ENCODE results near the gene ABITRAM. TPM values are rescaled to one million over a fixed set of nuclear protein-coding genes. Genes with fewer than 3 reads are reported as not detected.

Gene ABITRAM
- total RNA-seq, 1 experiment from 2014 or later = 39.4 TPM

GRCh38 chr9:108973895-108974294, 39.7 kb downstream of the ABITRAM start:
- BruUV-seq (replicated peaks) = no TSS peak
- no peak overlapping the region for H3K4me3 Mint-ChIP-seq (ENCODE audit: unreplicated experiment)
- intact Hi-C loops (cut with micrococcal nuclease) = no loop called here
- TF ChIP-seq, protein P1, sequence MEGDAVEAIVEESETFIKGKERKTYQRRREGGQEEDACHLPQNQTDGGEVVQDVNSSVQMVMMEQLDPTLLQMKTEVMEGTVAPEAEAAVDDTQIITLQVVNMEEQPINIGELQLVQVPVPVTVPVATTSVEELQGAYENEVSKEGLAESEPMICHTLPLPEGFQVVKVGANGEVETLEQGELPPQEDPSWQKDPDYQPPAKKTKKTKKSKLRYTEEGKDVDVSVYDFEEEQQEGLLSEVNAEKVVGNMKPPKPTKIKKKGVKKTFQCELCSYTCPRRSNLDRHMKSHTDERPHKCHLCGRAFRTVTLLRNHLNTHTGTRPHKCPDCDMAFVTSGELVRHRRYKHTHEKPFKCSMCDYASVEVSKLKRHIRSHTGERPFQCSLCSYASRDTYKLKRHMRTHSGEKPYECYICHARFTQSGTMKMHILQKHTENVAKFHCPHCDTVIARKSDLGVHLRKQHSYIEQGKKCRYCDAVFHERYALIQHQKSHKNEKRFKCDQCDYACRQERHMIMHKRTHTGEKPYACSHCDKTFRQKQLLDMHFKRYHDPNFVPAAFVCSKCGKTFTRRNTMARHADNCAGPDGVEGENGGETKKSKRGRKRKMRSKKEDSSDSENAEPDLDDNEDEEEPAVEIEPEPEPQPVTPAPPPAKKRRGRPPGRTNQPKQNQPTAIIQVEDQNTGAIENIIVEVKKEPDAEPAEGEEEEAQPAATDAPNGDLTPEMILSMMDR (IDR thresholded peaks at IDR 0.05; ENCODE audit: unreplicated experiment) = no peak
- no peak overlapping the region for H3K27ac Mint-ChIP-seq (ENCODE audit: low read depth, unreplicated experiment)
- peaks cover 11% of the 10 kb centered on the region for H3K36me3 Mint-ChIP-seq (ENCODE audit: insufficient read depth, unreplicated experiment)
- no peaks in the 10 kb centered on the region for H3K4me1 Mint-ChIP-seq (ENCODE audit: insufficient read depth, unreplicated experiment)
- no peaks in the 10 kb centered on the region for H3K27me3 Mint-ChIP-seq (ENCODE audit: insufficient read depth, unreplicated experiment)
- POLR2A ChIA-PET = no interaction called here
- peaks cover 12% of the 10 kb centered on the region for H3K9me3 Mint-ChIP-seq (ENCODE audit: unreplicated experiment)
- no peak for DNase-seq (ENCODE audit: unreplicated experiment)
- CTCF ChIA-PET = no interaction called here

DNA sequence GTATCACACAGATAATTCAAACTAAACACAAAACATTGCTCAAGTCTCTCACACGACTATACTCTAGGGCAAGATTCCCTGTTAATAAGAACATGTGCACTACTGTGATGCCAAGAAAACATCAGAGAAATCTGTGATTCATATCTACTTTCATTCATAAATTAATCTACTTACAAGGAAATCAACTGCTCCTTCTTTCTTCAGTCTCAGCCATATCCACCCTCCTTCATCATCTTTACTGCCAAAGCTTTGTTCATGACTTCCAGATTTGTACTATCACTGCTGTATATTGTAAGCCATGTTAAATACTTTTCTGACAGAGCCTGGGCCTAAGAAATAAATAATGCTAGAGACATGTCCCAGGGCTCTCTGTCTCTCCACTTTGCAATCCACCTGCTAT, 44.0 kb downstream of the ABITRAM start:
- CTCF ChIA-PET = interaction anchor here (1.1 kb wide), 1 partner anchor 22 kb away, joined by 3 read pairs; no protein-coding TSS in a partner anchor
- Mint-ChIP-seq H3K4me3 (ENCODE audit: unreplicated experiment) (no peak overlapping the region), H3K4me1 (ENCODE audit: insufficient read depth, unreplicated experiment) (no peaks in the 10 kb centered on the region), H3K27me3 (ENCODE audit: insufficient read depth, unreplicated experiment) (no peaks in the 10 kb centered on the region), H3K36me3 (ENCODE audit: insufficient read depth, unreplicated experiment) (peaks cover 6% of the 10 kb centered on the region), H3K27ac (ENCODE audit: low read depth, unreplicated experiment) (no peak overlapping the region), H3K9me3 (ENCODE audit: unreplicated experiment) (no peaks in the 10 kb centered on the region)
- no TSS peak for BruUV-seq (replicated peaks)
- POLR2A ChIA-PET = interaction anchor here (0.7 to 1.1 kb wide), 3 partner anchors 27 to 140 kb away, joined by 3 read pairs; no protein-coding TSS in a partner anchor
- TF ChIP-seq, protein P1 (IDR thresholded peaks at IDR 0.05; ENCODE audit: unreplicated experiment) = no peak
- intact Hi-C loops (cut with micrococcal nuclease) = no loop called here
- no peak for DNase-seq (ENCODE audit: unreplicated experiment)

DNA sequence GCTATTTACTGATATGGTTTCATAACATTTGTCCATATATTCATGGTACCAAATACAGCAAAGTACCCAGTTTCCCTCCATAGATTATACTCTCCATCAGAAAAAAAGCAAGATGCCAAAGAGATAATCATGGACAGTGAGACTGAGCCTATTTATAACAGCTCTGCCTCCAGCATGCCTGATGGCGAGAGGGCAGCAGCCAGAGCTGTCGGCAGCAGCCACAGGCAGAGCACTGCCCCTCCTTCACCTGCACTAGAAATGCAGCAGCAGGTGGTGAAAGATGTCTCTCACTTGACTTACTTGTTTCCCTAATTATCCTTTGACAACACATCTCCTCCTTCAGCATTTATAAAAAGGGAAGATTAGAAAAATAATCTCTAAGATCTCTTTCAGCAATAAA, 46.7 kb downstream of the ABITRAM start:
- TF ChIP-seq, protein P1 (IDR thresholded peaks at IDR 0.05; ENCODE audit: unreplicated experiment) = no peak
- ChIA-PET CTCF (no interaction called here), POLR2A (no interaction called here)
- DNase-seq (ENCODE audit: unreplicated experiment) = no peak
- H3K4me3 Mint-ChIP-seq (ENCODE audit: unreplicated experiment) = no peak overlapping the region
- no peaks in the 10 kb centered on the region for H3K27me3 Mint-ChIP-seq (ENCODE audit: insufficient read depth, unreplicated experiment)
- H3K27ac Mint-ChIP-seq (ENCODE audit: low read depth, unreplicated experiment) = no peak overlapping the region
- H3K4me1 Mint-ChIP-seq (ENCODE audit: insufficient read depth, unreplicated experiment) = no peaks in the 10 kb centered on the region
- intact Hi-C loops (cut with micrococcal nuclease) = no loop called here
- no peaks in the 10 kb centered on the region for H3K9me3 Mint-ChIP-seq (ENCODE audit: unreplicated experiment)
- H3K36me3 Mint-ChIP-seq (ENCODE audit: insufficient read depth, unreplicated experiment) = peaks cover 6% of the 10 kb centered on the region
- no TSS peak for BruUV-seq (replicated peaks)

DNA sequence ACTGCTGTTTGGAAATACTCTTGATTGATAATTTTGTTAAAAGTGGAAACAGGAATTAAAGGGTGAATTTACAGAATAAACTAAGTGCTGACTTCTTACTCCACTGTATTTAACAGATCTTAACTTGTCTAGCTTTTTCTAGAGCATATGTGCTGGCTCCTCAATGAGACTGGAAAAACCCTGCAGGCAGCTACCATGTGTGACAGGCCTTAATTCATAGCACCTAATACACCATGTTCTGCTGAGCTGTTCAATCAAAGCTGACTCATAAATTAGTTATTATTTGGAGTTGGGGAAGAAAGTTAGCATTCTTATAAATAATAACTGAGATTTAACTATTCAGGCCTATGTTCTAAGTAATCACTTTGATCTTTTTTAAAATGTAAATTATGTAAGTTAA, 49.7 kb downstream of the ABITRAM start:
- no peaks in the 10 kb centered on the region for H3K4me1 Mint-ChIP-seq (ENCODE audit: insufficient read depth, unreplicated experiment)
- ChIA-PET POLR2A (interaction anchor here (0.5 to 2.0 kb wide), 3 partner anchors 28 to 47 kb away, joined by 3 to 5 read pairs (median 4); no protein-coding TSS in a partner anchor), CTCF (interaction anchor here (0.5 to 0.7 kb wide), 3 partner anchors 20 to 61 kb away, joined by 3 read pairs; no protein-coding TSS in a partner anchor)
- H3K36me3 Mint-ChIP-seq (ENCODE audit: insufficient read depth, unreplicated experiment) = peaks cover 11% of the 10 kb centered on the region
- intact Hi-C loops (cut with micrococcal nuclease) = no loop called here
- BruUV-seq (replicated peaks) = no TSS peak
- no peak overlapping the region for H3K27ac Mint-ChIP-seq (ENCODE audit: low read depth, unreplicated experiment)
- no peaks in the 10 kb centered on the region for H3K9me3 Mint-ChIP-seq (ENCODE audit: unreplicated experiment)
- H3K27me3 Mint-ChIP-seq (ENCODE audit: insufficient read depth, unreplicated experiment) = no peaks in the 10 kb centered on the region
- TF ChIP-seq, protein P1 (IDR thresholded peaks at IDR 0.05; ENCODE audit: unreplicated experiment) = no peak
- no peak overlapping the region for H3K4me3 Mint-ChIP-seq (ENCODE audit: unreplicated experiment)
- DNase-seq (ENCODE audit: unreplicated experiment) = no peak

Other genes starting within 250 kb of the ABITRAM start
- not detected in 2 replicates for gene ACTL7B, start 78.4 kb upstream of the ABITRAM start, total RNA-seq (2022)
- gene ACTL7A, start 72.1 kb upstream of the ABITRAM start, total RNA-seq (2022) = not detected in 2 replicates
- 36.9 and 39.6 TPM in 2 replicates for gene ELP1, start 276 bp upstream of the ABITRAM start, total RNA-seq (2022)
- 48.6 and 85.6 TPM in 2 replicates for gene CTNNAL1, start 79.1 kb downstream of the ABITRAM start, total RNA-seq (2022)
- gene TMEM245, start 185.5 kb downstream of the ABITRAM start, total RNA-seq (2022) = 35.0 and 43.8 TPM in 2 replicates
- not detected in 2 replicates for gene FRRS1L, start 232.8 kb downstream of the ABITRAM start, total RNA-seq (2022)

Measured in MCF 10A (cell line).